K562 (cell line): ENCODE results near the gene CS. TPM values are rescaled to one million over a fixed set of nuclear protein-coding genes. Genes with fewer than 3 reads are reported as not detected.

ENCODE experiments used
- CHD1 ChIP-seq: fragments of 200-600 bp; sonication (generic); IDR thresholded peaks from one replicate; pipeline ENCODE4 v1.6.1; 2012; ENCODE audit warnings: mild to moderate bottlenecking, moderate library complexity, low read length, inconsistent platforms
- CTBP1 ChIP-seq: fragments of 450-650 bp; IDR thresholded peaks from 2 replicates; pipeline ENCODE4 v1.6.1; 2016; ENCODE audit warnings: borderline replicate concordance
- CUX1 ChIP-seq: fragments of 200-800 bp; sonication (Bioruptor generic); IDR thresholded peaks from 2 replicates; pipeline ENCODE4 v1.6.1; 2016; ENCODE audit warnings: missing genetic modification characterization, missing compliant biosample characterization
- EP300 ChIP-seq: IDR thresholded peaks from 2 replicates; pipeline ENCODE4 v1.6.1; 2012; ENCODE audit warnings: low read length, improper control_type of control experiment
- HDAC1 ChIP-seq, 2 experiments: fragments of 450-650 bp; IDR thresholded peaks; 2 replicates each; pipeline ENCODE4 v1.6.1; 2016 to 2017; ENCODE audit warnings: inconsistent platforms in 1 of 2, mild to moderate bottlenecking in 1 of 2, moderate library complexity in 1 of 2
- NUFIP1 ChIP-seq: fragments of 450-650 bp; IDR thresholded peaks from 2 replicates; pipeline ENCODE4 v1.6.1; 2018; ENCODE audit not compliant: partially characterized antibody
- POLR2B ChIP-seq: fragments of 450-650 bp; IDR thresholded peaks from 2 replicates; pipeline ENCODE4 v1.6.1; 2018; ENCODE audit warnings: low read depth; ENCODE audit not compliant: partially characterized antibody
- PYGO2 ChIP-seq: fragments of 450-650 bp; IDR thresholded peaks from 2 replicates; pipeline ENCODE4 v1.6.1; 2016; ENCODE audit warnings: mild to moderate bottlenecking, missing genetic modification characterization, moderate library complexity, missing compliant biosample characterization
- RBM17 ChIP-seq: fragments of 200-400 bp; formaldehyde crosslinking; IDR thresholded peaks from 2 replicates; pipeline ENCODE4 v1.6.1; 2017; ENCODE audit warnings: low read depth, mild to moderate bottlenecking, low read length, borderline replicate concordance
- RBM22 ChIP-seq: fragments of 200-400 bp; formaldehyde crosslinking; IDR thresholded peaks from 2 replicates; pipeline ENCODE4 v1.6.1; 2018; ENCODE audit warnings: low read length, low read depth; ENCODE audit not compliant: poor library complexity, severe bottlenecking
- TARDBP ChIP-seq: fragments of 450-650 bp; IDR thresholded peaks from 2 replicates; pipeline ENCODE4 v1.6.1; 2016
- ZBTB26 ChIP-seq: fragments of 450-650 bp; formaldehyde crosslinking; IDR thresholded peaks from 2 replicates; pipeline ENCODE4 v1.4.0; 2022; ENCODE audit warnings: missing genetic modification characterization
- ZNF445 ChIP-seq: fragments of 250-450 bp; sonication (Bioruptor Pico); IDR thresholded peaks from 2 replicates; pipeline ENCODE4 v1.4.0; 2020; ENCODE audit warnings: low read depth, mild to moderate bottlenecking, moderate library complexity
- polyA plus RNA-seq, 8 experiments: library from polyadenylated mRNA; depleted of rRNA in 4 of 8; stranded (reverse) in 5 of 8; unstranded in 3 of 8; fragments of >200 nt; fragmentation: Nextera tagmentation in 2 of 8; fragmentation: Illumina TruSeq in 1 of 8; extraction: Ambion mirVana in 2 of 8; extraction: Trizol in 1 of 8; gene quantifications; 2 replicates each; pipeline versions ENCODE4 v1.2.1 to v1.2.3, GENCODE V29; 2011 to 2014; ENCODE audit warnings: inconsistent platforms in 1 of 8, missing spikeins in 1 of 8
- total RNA-seq, 7 experiments: library from RNA; depleted of rRNA in 6 of 7; stranded (reverse); fragments of >200 nt in 6 of 7; fragmentation: Illumina TruSeq in 2 of 7; extraction: Trizol in 2 of 7; gene quantifications; 2 replicates each; pipeline versions ENCODE4 v1.2.1 to v1.2.3, GENCODE V29; 2011 to 2021; ENCODE audit warnings: low replicate concordance in 1 of 7
- TF ChIP-seq, protein P1 (sequence below): sonication (generic); formaldehyde crosslinking; IDR thresholded peaks from 2 replicates; pipeline ENCODE4 v1.8.0; 2022; ENCODE audit warnings: missing genetic modification reagents, mild to moderate bottlenecking, borderline replicate concordance
- TF ChIP-seq, protein P2 (sequence below), 2 experiments: fragments of 450-650 bp; IDR thresholded peaks; 2 replicates each; pipeline ENCODE4 v1.6.1; 2016
- TF ChIP-seq, protein P3 (sequence below), 2 experiments: fragments of 200-800 bp in 1 of 2; sonication (Bioruptor generic) in 1 of 2; sonication (generic) in 1 of 2; formaldehyde crosslinking in 1 of 2; IDR thresholded peaks in 1 of 2; conservative IDR thresholded peaks in 1 of 2; 2 replicates each; pipeline versions ENCODE4 v1.5.0 to v1.6.1; 2016 to 2020; ENCODE audit warnings: missing compliant biosample characterization in 1 of 2, missing genetic modification characterization in 1 of 2, missing genetic modification reagents in 1 of 2

Gene CS
- total and polyA plus RNA-seq, 9 of the 15 experiments (the other 6 are each of a cell fraction or from before 2014, with no cell fraction given) = 99.9 to 390 (median 149) TPM

- TF ChIP-seq CUX1 (no peak), EP300 (no peak), CTBP1 (0 out of 2 replicates have a peak, but pooled peaks have one; percentile 6), ZNF445 (CRISPR knock-in tag) (no peak), NUFIP1 (no peak), RBM17 (no peak), CHD1 (peak; percentile 82), POLR2B (peak; percentile 75), ZBTB26 (no peak), HDAC1 (IDR thresholded peaks at IDR 0.05) (0 out of 4 replicates have a peak, but pooled peaks of 1 of the 2 experiments have one; percentile 15), RBM22 (no peak), TARDBP (no peak), PYGO2 (tag) (no peak)
- TF ChIP-seq, protein P1, sequence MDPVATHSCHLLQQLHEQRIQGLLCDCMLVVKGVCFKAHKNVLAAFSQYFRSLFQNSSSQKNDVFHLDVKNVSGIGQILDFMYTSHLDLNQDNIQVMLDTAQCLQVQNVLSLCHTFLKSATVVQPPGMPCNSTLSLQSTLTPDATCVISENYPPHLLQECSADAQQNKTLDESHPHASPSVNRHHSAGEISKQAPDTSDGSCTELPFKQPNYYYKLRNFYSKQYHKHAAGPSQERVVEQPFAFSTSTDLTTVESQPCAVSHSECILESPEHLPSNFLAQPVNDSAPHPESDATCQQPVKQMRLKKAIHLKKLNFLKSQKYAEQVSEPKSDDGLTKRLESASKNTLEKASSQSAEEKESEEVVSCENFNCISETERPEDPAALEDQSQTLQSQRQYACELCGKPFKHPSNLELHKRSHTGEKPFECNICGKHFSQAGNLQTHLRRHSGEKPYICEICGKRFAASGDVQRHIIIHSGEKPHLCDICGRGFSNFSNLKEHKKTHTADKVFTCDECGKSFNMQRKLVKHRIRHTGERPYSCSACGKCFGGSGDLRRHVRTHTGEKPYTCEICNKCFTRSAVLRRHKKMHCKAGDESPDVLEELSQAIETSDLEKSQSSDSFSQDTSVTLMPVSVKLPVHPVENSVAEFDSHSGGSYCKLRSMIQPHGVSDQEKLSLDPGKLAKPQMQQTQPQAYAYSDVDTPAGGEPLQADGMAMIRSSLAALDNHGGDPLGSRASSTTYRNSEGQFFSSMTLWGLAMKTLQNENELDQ (CRISPR knock-in tag) = no peak
- TF ChIP-seq, protein P2, sequence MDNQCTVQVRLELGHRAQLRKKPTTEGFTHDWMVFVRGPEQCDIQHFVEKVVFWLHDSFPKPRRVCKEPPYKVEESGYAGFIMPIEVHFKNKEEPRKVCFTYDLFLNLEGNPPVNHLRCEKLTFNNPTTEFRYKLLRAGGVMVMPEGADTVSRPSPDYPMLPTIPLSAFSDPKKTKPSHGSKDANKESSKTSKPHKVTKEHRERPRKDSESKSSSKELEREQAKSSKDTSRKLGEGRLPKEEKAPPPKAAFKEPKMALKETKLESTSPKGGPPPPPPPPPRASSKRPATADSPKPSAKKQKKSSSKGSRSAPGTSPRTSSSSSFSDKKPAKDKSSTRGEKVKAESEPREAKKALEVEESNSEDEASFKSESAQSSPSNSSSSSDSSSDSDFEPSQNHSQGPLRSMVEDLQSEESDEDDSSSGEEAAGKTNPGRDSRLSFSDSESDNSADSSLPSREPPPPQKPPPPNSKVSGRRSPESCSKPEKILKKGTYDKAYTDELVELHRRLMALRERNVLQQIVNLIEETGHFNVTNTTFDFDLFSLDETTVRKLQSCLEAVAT (IDR thresholded peaks at IDR 0.05) = peak in 1 of 2 experiments; percentile 70; a peak in 1 of 4 replicates
- TF ChIP-seq, protein P3, sequence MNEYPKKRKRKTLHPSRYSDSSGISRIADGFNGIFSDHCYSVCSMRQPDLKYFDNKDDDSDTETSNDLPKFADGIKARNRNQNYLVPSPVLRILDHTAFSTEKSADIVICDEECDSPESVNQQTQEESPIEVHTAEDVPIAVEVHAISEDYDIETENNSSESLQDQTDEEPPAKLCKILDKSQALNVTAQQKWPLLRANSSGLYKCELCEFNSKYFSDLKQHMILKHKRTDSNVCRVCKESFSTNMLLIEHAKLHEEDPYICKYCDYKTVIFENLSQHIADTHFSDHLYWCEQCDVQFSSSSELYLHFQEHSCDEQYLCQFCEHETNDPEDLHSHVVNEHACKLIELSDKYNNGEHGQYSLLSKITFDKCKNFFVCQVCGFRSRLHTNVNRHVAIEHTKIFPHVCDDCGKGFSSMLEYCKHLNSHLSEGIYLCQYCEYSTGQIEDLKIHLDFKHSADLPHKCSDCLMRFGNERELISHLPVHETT (CRISPR knock-in tag; conservative IDR thresholded peaks at IDR 0.05 in 1 of 2, IDR thresholded peaks at IDR 0.05 in 1 of 2) = no peak
These were observed 33.1 kb upstream of the CS start (continued) for GRCh38 chr12:56333197-56333678.
